IMR-90 (cell line): ENCODE results near the gene IL4. TPM values are rescaled to one million over a fixed set of nuclear protein-coding genes. Genes with fewer than 3 reads are reported as not detected.

Experiments
- ATAC-seq: fragments of 200-7000 bp; cut with Tn5 transposase; 2 replicates; pipeline ENCODE4 v1.9.1; 2020; ENCODE audit warnings: low read depth, mild to moderate bottlenecking, moderate library complexity
- BruUV-seq: library from RNA; stranded (reverse); fragments of 400-500 nt; replicated peaks from 2 replicates; lab custom pipeline; 2021; lab: Mats Ljungman, UMichigan
- CTCF ChIA-PET: fragments of 300-600 bp; formaldehyde crosslinking; extraction: SDS; loops from one replicate; lab custom pipeline; 2021; ENCODE audit warnings: antibody characterized with exemption; lab: Yijun Ruan, JAX
- POLR2A ChIA-PET: fragments of 300-600 bp; sonication (Branson Sonifier 250); formaldehyde crosslinking; loops from one replicate; lab custom pipeline; 2022; ENCODE audit warnings: antibody characterized with exemption; ENCODE audit not compliant: unreplicated experiment; lab: Charles Lee
- DNase-seq: peaks from one replicate; pipeline ENCODE4 v3.0.0; 2013
- H2AFZ ChIP-seq: replicated peaks from 2 replicates; pipeline ENCODE3; 2013; ENCODE audit warnings: low read length, mild to moderate bottlenecking; ENCODE audit not compliant: poor library complexity
- H2AK5ac ChIP-seq: 2 replicates; pipeline ENCODE4 v1.6.1; 2013; ENCODE audit warnings: low read depth, low read length, inconsistent platforms
- H2AK9ac ChIP-seq: replicated peaks from 2 replicates; pipeline ENCODE3; 2013; ENCODE audit warnings: mild to moderate bottlenecking, low read depth, low read length, moderate library complexity; ENCODE audit not compliant: poor library complexity
- H2BK120ac ChIP-seq: 2 replicates; pipeline ENCODE4 v1.6.1; 2013; ENCODE audit warnings: low read depth, low read length, inconsistent platforms
- H2BK15ac ChIP-seq: 3 replicates; pipeline ENCODE4 v1.6.1; 2013; ENCODE audit warnings: low read depth, low read length, inconsistent platforms
- H2BK20ac ChIP-seq: 2 replicates; pipeline ENCODE4 v1.6.1; 2013; ENCODE audit warnings: low read depth, mild to moderate bottlenecking, inconsistent platforms, low read length, moderate library complexity
- H2BK5ac ChIP-seq: 2 replicates; pipeline ENCODE4 v1.6.1; 2013; ENCODE audit warnings: mild to moderate bottlenecking, low read depth, low read length, inconsistent platforms; ENCODE audit not compliant: poor library complexity, severe bottlenecking
- H3K14ac ChIP-seq: replicated peaks from 2 replicates; pipeline ENCODE4 v1.6.1; 2013; ENCODE audit warnings: low read depth, low read length, inconsistent platforms
- H3K18ac ChIP-seq: 2 replicates; pipeline ENCODE4 v1.6.1; 2013; ENCODE audit warnings: low read depth, low read length, control low read depth
- H3K23ac ChIP-seq: 2 replicates; pipeline ENCODE4 v1.6.1; 2013; ENCODE audit warnings: low read depth, low read length, inconsistent platforms
- H3K27ac ChIP-seq: 2 replicates; pipeline ENCODE4 v1.5.1; 2013; ENCODE audit warnings: mild to moderate bottlenecking, control low read depth, low read length; ENCODE audit not compliant: insufficient read depth
- H3K27me3 ChIP-seq: 2 replicates; pipeline ENCODE4 v1.6.1; 2013; ENCODE audit warnings: low read length; ENCODE audit not compliant: control insufficient read depth, insufficient read depth
- H3K36me3 ChIP-seq: 2 replicates; pipeline ENCODE4 v1.6.1; 2013; ENCODE audit warnings: low read length, mixed read lengths; ENCODE audit not compliant: control insufficient read depth, insufficient read depth
- H3K4ac ChIP-seq: 2 replicates; pipeline ENCODE4 v1.6.1; 2013; ENCODE audit warnings: low read depth, low read length, inconsistent platforms
- H3K4me1 ChIP-seq: 2 replicates; pipeline ENCODE4 v1.6.1; 2013; ENCODE audit warnings: low read length, mixed read lengths; ENCODE audit not compliant: control insufficient read depth, insufficient read depth
- H3K4me2 ChIP-seq: 2 replicates; pipeline ENCODE4 v1.6.1; 2013; ENCODE audit warnings: low read depth, mild to moderate bottlenecking, control low read depth, low read length, moderate library complexity
- H3K4me3 ChIP-seq: 2 replicates; pipeline ENCODE4 v1.5.1; 2013; ENCODE audit warnings: low read depth, mild to moderate bottlenecking, control low read depth, low read length, moderate library complexity; ENCODE audit not compliant: insufficient read depth
- H3K56ac ChIP-seq: 2 replicates; pipeline ENCODE4 v1.6.1; 2013; ENCODE audit warnings: low read length, inconsistent platforms; ENCODE audit not compliant: insufficient read depth; ENCODE audit errors: extremely low read depth
- H3K79me1 ChIP-seq, 2 experiments: 2 replicates each; pipeline ENCODE4 v1.6.1; 2013; ENCODE audit warnings: low read length in 2 of 2, inconsistent platforms in 1 of 2, low read depth in 1 of 2
- H3K9ac ChIP-seq: 2 replicates; pipeline ENCODE4 v1.6.1; 2013; ENCODE audit warnings: low read depth, low read length, control low read depth
- H3K9me1 ChIP-seq: 2 replicates; pipeline ENCODE4 v1.6.1; 2013; ENCODE audit warnings: low read length, inconsistent platforms; ENCODE audit not compliant: insufficient read depth
- H3K9me3 ChIP-seq: 2 replicates; pipeline ENCODE4 v1.6.1; 2013; ENCODE audit warnings: low read length; ENCODE audit not compliant: control insufficient read depth, insufficient read depth
- H4K20me1 ChIP-seq: 2 replicates; pipeline ENCODE4 v1.6.1; 2013; ENCODE audit warnings: low read length, inconsistent platforms; ENCODE audit not compliant: insufficient read depth
- H4K5ac ChIP-seq: 2 replicates; pipeline ENCODE4 v1.6.1; 2013; ENCODE audit warnings: mild to moderate bottlenecking, low read depth, low read length, control low read depth
- H4K8ac ChIP-seq, 2 experiments: 2 replicates each; pipeline ENCODE4 v1.6.1; 2013; ENCODE audit warnings: low read depth in 2 of 2, low read length in 2 of 2, control low read depth in 1 of 2, inconsistent platforms in 1 of 2
- H4K91ac ChIP-seq: 2 replicates; pipeline ENCODE4 v1.6.1; 2013; ENCODE audit warnings: low read depth, low read length, inconsistent platforms; ENCODE audit not compliant: insufficient read depth
- CHD1 ChIP-seq: IDR thresholded peaks from 2 replicates; pipeline ENCODE4 v1.6.1; 2012; ENCODE audit warnings: low read depth, low read length, improper control_type of control experiment
- CTCF ChIP-seq: conservative IDR thresholded peaks from 2 replicates; pipeline ENCODE4 v1.5.1; 2012; ENCODE audit warnings: mild to moderate bottlenecking, low read depth, low read length, improper control_type of control experiment
- ELK1 ChIP-seq: fragments of 150-350 bp; IDR thresholded peaks from 2 replicates; pipeline ENCODE4 v1.6.1; 2016; ENCODE audit warnings: low read depth, mild to moderate bottlenecking, low read length, moderate library complexity, borderline replicate concordance
- NFE2L2 ChIP-seq: fragments of 150-350 bp; IDR thresholded peaks from 2 replicates; pipeline ENCODE4 v1.6.1; 2016; ENCODE audit warnings: low read depth, mild to moderate bottlenecking, low read length
- WGBS, 2 experiments: methylation state at CpG; one replicate each; pipeline versions ENCODE4 v1.1.5 to v1.1.7; 2013; ENCODE audit warnings: missing lambda C conversion rate in 2 of 2; ENCODE audit not compliant: insufficient read length in 1 of 2; ENCODE audit errors: extremely low coverage in 2 of 2; 5-methylcytosine and 5-hydroxymethylcytosine counted together
- dilution Hi-C: fragments of 300-500 bp; cut with HindIII; formaldehyde crosslinking; loops from one replicate; pipeline ENCODE4 v1.14.3; 2018; ENCODE audit warnings: low sequenced_read_pairs; ENCODE audit not compliant: unreplicated experiment
- in situ Hi-C: fragments of 300-500 bp; cut with MboI; formaldehyde crosslinking; loops from 3 replicates; pipeline ENCODE4 v1.14.3; 2019; ENCODE audit warnings: low sequenced_read_pairs, inconsistent platforms, mixed read lengths
- intact Hi-C: fragments of 100-400 bp; cut with micrococcal nuclease; formaldehyde crosslinking; loops from 2 replicates; pipeline ENCODE4 v1.10.0; 2022
- polyA plus RNA-seq, 3 experiments: library from polyadenylated mRNA; depleted of rRNA; stranded (reverse); fragments of >200 nt; gene quantifications; 2 replicates each; pipeline ENCODE4 v1.2.3, GENCODE V29; 2012; ENCODE audit warnings: low replicate concordance in 1 of 3
- total RNA-seq: library from RNA; depleted of rRNA; stranded (reverse); fragments of >200 nt; gene quantifications from 2 replicates; pipeline ENCODE4 v1.2.3, GENCODE V29; 2012
- TF ChIP-seq, protein P1 (sequence below): fragments of 150-350 bp; IDR thresholded peaks from 2 replicates; pipeline ENCODE4 v1.6.1; 2017; ENCODE audit warnings: mild to moderate bottlenecking, antibody characterized with exemption, low read length, low read depth

IL4 gene
- total and polyA plus RNA-seq, 2 of the 4 experiments (the other 2 are of a cell fraction): not detected

GRCh38 chr5:132669455-132669820 is 4.4 kb upstream of the IL4 start:
- no peaks in the 10 kb centered on the region for H3K36me3 ChIP-seq
- intact Hi-C loops: no loop called here
- no peaks in the 10 kb centered on the region for H3K9me3 ChIP-seq
- H2AK9ac ChIP-seq: no peak overlapping the region
- no TSS peak for BruUV-seq
- no peak overlapping the region for H2BK20ac ChIP-seq
- in situ Hi-C loops: no loop called here
- no peaks in the 10 kb centered on the region for H3K27me3 ChIP-seq
- H3K4me3 ChIP-seq: no peak overlapping the region
- TF ChIP-seq CTCF (no peak), CHD1 (no peak), ELK1 (no peak), NFE2L2 (no peak)
- TF ChIP-seq, protein P1, sequence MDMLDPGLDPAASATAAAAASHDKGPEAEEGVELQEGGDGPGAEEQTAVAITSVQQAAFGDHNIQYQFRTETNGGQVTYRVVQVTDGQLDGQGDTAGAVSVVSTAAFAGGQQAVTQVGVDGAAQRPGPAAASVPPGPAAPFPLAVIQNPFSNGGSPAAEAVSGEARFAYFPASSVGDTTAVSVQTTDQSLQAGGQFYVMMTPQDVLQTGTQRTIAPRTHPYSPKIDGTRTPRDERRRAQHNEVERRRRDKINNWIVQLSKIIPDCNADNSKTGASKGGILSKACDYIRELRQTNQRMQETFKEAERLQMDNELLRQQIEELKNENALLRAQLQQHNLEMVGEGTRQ: no peak
- no peak overlapping the region for H2AFZ ChIP-seq
- 71% methylated on average over 3 of the region's 7 CpGs; no CpG with 5 or more reads in 1 of the 2 experiments for whole genome bisulfite sequencing, 2 experiments
- no peak overlapping the region for H2BK5ac ChIP-seq
- ATAC-seq (no peak), DNase-seq (no peak)
- ChIA-PET CTCF (no interaction called here), POLR2A (no interaction called here)
- H3K4ac ChIP-seq: no peak overlapping the region
- H4K20me1 ChIP-seq: no peaks in the 10 kb centered on the region
- no peak overlapping the region for H4K91ac ChIP-seq
- H4K8ac ChIP-seq: no peak overlapping the region
- H3K4me1 ChIP-seq: peaks cover 6% of the 10 kb centered on the region
- H3K4me2 ChIP-seq: no peak overlapping the region
- no peak overlapping the region for H3K18ac ChIP-seq
- no peak overlapping the region for H4K5ac ChIP-seq
- H2BK15ac ChIP-seq: no peak overlapping the region
- no peak overlapping the region for H3K56ac ChIP-seq
- H2BK120ac ChIP-seq: no peak overlapping the region
- no peak overlapping the region for H2AK5ac ChIP-seq
- H3K14ac ChIP-seq: no peak overlapping the region
- no peak overlapping the region for H3K9ac ChIP-seq
- H3K9me1 ChIP-seq: peaks cover 6% of the 10 kb centered on the region
- H3K79me1 ChIP-seq: no peaks in the 10 kb centered on the region
- no peak overlapping the region for H3K23ac ChIP-seq
- no peak overlapping the region for H3K27ac ChIP-seq
- dilution Hi-C loops: no loop called here
